ENCODE data around the gene PTPRN2.

Gene PTPRN2

DNA sequence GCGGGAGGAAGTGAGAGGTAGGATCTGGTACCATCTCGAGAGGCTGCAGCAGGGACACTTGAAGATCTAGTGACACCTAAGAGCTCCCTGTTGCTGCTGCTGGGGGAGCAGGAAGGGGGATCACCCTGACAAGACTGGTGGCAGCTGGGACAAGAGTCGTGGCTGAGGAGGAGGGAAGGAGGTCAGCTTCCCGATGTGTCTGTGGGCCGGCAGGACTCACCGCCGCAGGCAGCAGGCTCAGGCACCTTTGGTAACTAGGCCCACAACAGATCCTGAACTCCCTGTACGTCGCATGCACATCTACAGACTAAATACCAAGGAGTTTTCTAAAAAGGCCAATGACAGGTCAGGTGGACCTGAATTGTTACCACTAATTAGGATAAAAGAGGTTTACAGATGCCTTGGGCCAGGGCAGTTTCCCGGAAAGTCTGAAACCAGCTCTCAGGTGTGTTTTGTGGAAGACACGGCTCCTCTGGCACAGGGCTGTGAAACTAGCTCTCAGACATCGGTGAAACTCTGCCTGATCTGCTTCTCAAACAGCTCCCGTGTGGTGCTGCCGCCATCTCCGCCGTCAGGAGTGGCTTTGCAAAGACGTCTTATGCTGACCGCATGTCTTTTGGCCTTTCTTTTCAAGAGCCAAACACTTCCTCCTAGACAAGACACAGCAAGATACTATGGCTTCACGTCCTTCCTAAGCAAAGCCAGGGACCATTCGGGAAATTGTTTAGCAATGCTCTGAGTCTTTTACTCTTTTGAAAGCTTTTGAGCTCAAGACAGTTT lies 609.7 kb downstream of the PTPRN2 start:
- DNase-seq = no peak

DNA sequence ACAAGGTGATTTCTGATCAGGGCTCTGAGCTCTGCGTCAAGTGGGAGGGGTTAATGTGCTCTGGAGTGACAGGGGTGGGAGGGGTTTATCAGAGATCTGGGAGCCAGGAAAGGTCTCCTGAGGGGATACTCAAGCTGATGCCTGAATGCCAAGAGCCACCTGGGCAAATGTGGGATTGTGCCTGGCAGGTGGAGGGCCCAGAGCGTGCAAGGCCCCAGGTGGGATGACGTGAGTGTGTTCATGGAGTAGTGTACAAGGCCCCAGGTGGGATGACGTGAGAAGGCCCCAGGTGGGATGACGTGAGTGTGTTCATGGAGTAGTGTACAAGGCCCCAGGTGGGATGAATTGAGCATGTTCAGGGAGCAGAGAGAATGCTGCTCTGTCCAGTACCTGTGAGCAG lies 610.3 kb downstream of the PTPRN2 start:
- DNase-seq = no peak

DNA sequence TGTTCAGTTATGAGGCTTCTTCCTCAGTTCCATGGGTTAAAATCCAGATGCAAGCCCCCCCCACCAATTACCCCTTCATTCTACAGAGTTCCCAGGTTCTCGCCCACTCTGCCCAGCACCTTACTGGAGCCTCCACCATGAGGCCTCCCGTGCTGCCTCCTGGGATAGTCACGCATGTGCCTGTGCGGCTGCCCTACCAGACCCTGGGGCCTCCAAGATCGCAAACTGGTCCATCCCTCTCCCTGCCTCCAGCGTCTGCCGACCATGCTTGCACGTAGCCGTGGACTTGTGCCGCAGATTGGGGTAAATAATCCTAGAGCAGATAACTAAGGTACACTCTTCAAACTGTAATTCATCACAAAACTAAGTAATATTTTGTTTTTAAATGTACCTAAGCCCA lies 611.2 kb downstream of the PTPRN2 start:
- DNase-seq = no peak

DNA sequence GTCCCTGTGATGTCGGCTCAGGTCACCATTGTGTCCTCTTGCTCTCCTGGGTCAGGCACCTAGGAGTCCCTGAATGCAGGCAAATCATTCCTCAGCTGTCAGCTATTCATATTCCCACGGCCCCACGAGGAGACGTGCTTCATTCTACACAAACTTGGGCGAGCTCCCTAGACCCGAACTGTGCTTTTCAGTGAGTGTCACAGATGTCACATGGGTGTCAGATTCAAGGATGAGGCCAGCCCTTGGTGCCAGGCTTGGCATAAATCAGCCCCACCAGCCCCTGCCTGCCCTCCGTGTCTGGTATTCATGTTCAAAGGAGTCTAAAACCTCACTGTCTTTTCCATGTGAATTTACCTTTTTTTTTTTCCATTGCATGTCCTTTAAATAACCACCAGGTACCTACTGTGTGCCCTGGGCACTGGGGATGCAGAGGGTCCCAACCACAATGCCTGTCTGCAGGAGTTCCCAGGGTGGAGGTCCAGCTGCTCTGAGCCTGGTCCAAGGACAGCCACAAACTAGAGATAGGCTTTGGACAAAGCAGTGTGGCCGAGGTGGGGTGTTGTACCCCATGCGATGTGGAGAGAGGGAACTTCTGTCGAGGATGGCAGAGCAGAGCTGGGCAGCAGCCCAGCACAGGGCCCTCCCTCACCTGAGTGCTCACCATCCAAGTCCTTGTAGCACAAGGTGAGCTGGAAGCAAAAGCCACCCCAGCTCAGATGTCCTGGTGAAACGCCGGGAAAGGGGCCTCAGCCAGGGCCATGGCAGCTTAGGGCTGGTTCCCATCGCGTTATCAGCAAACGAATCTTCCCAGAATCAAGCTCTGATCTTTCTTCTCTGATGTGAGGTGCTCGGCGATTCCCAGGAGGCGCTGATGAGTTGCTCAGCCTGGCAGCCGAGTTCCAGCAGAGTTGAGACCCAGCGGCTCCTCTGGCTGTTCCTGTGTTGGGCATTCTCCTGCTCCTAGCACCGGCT lies 611.9 kb downstream of the PTPRN2 start:
- DNase-seq = no peak

GRCh38 chr7:157974678-157975230 lies 612.9 kb downstream of the PTPRN2 start:
- DNase-seq = no peak

DNA sequence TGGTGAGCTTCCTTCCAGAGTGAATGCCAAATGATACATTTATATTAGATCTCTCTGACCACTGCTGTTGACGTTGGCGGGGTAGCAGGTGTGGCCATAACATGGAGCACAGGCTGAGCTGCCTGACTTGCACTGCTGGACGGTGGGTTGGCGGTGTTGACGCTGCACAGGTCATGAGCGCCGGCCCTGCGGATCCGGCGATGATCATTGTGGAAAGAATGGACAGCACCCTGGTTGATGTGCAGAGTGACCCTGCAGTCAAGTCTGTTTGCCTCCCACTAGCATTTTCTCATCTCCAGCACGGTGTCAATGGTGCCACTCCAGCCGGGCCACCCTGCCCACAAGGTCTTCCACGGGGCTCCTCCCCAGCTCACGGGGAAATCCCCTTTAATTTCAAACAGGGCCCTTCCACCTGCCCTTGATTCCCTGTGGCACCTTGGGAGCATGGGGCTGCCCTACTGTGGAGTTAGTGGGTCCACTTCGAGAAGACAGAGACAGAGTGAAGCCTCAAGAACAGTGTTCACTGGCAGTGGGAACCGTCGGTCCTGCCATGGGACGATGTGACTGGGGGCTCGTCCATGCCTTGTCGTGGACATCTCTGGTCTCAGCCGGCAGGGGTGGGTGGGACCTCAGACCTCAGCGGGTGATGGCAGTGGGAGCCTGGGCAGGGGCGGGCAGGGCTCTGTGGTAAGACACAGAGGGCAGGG lies 613.5 kb downstream of the PTPRN2 start:
- no peak for DNase-seq

DNA sequence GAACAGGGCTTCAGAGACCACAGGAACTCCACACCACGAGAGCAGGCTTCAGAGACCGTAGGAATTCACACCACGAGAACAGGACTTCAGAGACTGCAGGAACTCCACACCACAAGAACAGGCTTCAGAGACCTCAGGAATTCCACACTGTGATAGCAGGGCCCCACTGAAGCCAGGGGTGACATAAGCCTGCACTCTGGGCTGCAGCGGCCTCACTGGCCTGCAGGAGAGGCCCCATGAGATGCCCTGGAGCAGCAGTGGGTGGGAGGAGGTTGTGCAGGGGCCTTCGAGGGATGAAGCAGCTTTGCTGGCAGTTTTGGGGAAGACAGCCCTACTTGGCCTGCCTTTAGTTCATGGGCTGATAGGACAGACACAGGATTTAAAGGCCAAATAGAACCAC lies 614.7 kb downstream of the PTPRN2 start:
- DNase-seq = no peak

DNA sequence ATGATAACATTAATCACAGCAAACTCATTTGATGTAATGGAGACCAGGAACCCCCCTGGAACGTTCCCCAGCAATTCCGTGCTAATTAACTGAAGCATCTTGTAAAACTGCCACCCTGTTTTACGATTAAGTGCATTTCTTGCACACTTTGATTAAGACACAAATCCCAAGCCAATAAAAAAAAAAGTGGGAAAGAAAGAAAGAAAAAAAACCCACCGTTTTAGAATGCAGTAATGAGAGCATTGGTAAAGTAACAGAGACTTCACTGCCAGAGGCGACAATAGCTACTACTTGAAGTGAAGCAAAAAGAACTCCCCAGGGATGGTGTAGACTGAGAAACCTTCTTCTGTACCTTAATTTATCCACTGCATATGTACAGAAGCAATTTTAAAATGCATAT lies 616.1 kb downstream of the PTPRN2 start:
- no peak for DNase-seq

GRCh38 chr7:157970744-157971143 lies 616.9 kb downstream of the PTPRN2 start:
- DNase-seq = no peak

- no peak for DNase-seq
These were observed 617.6 kb downstream of the PTPRN2 start for GRCh38 chr7:157969995-157970394.

GRCh38 chr7:157966490-157966889 lies 621.1 kb downstream of the PTPRN2 start:
- DNase-seq = no peak

DNA sequence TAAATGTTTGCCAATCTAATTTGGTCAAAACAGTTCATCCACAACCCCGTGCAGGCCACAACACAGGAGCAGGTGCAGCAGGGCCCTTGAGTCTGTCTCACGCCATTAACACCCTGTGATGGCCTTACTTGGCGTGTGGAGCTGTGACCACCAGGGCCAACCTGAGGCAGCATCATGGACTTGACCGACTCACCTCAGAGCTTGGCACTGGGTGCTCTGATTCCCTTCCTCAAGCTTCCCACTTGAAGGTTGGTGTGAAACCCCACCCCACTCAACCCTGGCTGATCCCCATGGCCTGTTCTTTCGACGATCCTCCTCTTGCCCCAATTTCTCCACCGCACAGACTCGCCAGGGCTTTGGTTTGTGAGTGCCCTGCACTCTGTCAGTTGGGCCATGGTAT lies 623.1 kb downstream of the PTPRN2 start:
- DNase-seq = no peak

GRCh38 chr7:157964016-157964415 lies 623.6 kb downstream of the PTPRN2 start:
- no peak for DNase-seq

DNA sequence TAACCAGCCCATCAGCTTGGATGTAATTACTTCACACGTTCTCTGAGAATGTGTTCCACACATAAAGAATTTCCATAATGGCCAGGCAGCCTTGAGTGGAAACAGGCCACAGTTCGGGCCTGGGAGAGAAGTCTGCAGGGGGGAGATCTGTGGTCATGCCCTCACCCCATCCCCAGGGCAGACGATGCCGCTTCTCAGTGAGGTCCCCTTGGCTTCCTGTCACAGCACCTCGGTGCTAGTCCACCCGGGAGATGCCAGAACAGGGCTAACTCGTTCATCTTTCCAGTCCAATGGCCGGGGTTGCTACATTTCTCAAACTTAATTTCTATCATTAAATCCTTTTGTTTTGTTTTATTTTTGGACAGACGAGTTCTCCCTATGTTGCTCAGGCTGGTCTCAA lies 624.1 kb downstream of the PTPRN2 start:
- no peak for DNase-seq

DNA sequence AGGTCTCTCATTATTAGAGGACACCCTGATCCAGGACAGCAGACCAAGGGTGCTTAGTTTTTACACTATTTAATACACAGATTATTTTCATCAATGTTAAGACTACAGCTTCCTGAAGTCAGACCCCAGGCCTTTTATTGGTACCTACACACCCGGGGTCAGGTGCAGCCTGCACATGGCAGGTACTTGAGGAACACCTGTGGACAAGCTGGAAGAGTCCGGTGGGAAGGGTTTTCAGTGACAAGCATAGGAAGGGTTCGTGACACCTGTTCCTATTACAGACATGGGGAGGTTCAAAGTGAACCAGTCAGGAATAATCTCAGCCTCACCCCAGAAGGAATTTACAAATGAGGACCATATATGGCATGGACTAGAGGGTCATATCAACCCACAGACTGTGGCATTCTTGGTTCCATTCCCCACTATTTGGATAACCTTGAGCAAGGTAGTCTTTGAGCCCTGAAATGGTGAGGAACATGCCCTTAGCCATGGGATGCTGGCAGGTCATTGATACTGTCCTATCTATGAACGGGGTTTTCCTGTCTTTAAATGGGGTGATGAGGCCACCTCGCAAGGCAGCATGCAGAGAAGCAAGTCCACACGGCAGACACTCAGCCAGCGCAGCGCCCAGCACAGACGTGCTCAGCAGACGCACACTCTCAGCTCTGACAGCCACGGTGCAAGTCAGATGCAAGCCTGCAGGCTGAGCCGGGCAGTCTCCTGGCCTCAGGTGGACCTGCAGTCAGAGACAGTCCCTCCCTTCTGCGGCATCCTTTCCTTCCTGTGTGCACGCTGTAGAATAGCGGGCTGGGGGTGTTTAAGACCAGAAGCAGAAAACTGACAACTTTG lies 624.9 kb downstream of the PTPRN2 start:
- no peak for DNase-seq

GRCh38 chr7:157961731-157962457 lies 625.7 kb downstream of the PTPRN2 start:
- no peak for DNase-seq

DNA sequence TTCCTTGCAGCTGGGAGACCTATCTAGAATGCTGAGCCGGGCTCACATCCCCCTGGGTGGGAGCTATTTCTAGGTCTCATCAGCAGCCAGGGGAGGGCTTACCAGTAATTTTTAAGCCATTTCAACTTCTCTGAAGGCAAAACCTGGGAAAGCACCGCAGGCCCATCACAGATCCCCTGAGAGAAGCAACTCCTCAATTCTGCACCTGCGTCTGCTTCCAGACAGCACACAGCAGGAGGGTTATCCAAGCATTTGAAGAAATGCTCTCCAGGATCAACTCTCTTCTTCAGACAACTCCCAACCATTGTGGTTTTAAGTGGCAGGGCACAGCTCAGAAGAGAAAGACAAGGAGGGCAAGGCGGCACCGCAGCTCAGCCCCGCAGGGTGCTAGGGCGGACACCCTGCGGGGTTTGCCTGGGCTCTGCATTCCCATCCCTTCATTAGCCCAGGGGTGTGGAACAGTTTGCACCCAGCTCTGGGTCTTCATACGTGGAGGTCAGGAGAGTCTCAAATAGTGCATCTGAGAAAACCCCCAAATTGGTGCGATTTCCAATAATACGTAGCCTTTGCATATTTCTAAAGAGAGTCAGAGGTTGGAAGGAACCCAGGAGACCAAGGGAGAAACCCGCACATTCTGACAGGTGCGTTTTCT lies 632.1 kb downstream of the PTPRN2 start:
- DNase-seq = no peak

DNA sequence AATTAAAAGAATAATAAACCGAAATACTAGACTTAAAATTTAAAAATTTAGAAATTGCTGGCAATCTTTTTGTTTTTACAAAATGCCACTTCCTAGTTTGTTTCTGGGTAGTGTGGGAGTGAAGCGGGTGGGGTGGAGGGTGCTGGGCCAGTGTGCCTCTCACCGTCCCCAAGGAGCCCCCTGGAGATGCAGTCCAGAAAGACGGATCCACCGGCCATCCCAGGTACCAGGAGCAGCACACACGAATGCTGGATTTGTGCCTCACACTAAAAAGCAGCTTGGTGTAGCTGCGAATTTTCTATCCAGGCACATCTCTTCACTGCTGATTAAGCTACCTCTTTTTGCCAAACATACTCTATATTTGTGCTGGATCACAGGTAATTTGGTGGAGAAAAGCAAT lies 632.7 kb downstream of the PTPRN2 start:
- DNase-seq = no peak

DNA sequence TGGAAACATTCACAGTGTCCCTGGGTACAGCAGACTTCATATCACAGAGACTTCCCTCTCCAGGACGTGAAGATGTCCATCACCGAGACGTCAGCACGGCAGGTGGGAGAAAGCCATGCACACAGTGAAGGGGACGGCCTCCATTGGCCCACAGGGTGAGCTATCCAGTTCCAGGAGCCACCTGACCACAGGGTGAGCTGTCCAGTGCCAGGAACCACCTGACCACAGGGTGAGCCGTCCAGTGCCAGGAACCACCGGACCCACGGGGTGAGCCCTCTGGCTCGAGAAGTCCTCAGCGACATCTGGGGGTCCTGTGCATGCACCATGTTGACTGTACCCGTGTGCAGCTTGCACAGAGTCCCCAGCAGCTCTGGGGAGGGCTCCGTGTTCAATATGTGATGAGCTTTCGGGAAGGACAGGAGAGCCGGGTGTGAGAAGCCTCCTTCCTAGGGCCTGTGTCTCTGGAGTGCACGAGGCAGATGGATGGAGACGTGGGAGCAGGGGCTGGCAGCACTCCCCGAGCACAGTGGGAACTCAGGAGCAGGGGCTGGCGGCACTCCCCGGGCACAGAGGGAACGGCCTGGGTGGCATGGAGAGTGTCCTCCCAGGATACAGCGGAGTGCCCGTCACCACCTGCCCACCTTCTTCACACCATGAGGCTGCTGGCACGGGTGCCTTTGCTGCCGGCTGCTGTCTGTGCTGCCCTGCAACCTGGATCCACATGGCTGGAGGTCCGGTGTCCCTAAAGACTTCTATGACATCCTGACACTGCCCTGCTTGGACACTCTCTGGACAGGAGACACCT lies 634.6 kb downstream of the PTPRN2 start:
- no peak for DNase-seq

All from stimulated activated CD4-positive, alpha-beta T cell treated with anti-CD3 and anti-CD28 coated beads, Interleukin-4, amount 100 ng/mL, for 1 hour (primary cell).